IMR-90 (cell line): ENCODE data around the gene ZNF783. TPM values are rescaled to one million over a fixed set of nuclear protein-coding genes. Genes with fewer than 3 reads are reported as not detected.

Experiments
- ATAC-seq: fragments of 200-7000 bp; cut with Tn5 transposase; 2 replicates; pipeline ENCODE4 v1.9.1; 2020; ENCODE audit warnings: low read depth, mild to moderate bottlenecking, moderate library complexity
- BruUV-seq: library from RNA; stranded (reverse); fragments of 400-500 nt; replicated peaks from 2 replicates; lab custom pipeline; 2021; lab: Mats Ljungman, UMichigan
- CTCF ChIA-PET: fragments of 300-600 bp; formaldehyde crosslinking; extraction: SDS; loops from one replicate; lab custom pipeline; 2021; ENCODE audit warnings: antibody characterized with exemption; lab: Yijun Ruan, JAX
- POLR2A ChIA-PET: fragments of 300-600 bp; sonication (Branson Sonifier 250); formaldehyde crosslinking; loops from one replicate; lab custom pipeline; 2022; ENCODE audit warnings: antibody characterized with exemption; ENCODE audit not compliant: unreplicated experiment; lab: Charles Lee
- DNase-seq: peaks from one replicate; pipeline ENCODE4 v3.0.0; 2013
- H2AFZ ChIP-seq: replicated peaks from 2 replicates; pipeline ENCODE3; 2013; ENCODE audit warnings: low read length, mild to moderate bottlenecking; ENCODE audit not compliant: poor library complexity
- H2AK5ac ChIP-seq: 2 replicates; pipeline ENCODE4 v1.6.1; 2013; ENCODE audit warnings: low read depth, low read length, inconsistent platforms
- H2AK9ac ChIP-seq: replicated peaks from 2 replicates; pipeline ENCODE3; 2013; ENCODE audit warnings: mild to moderate bottlenecking, low read depth, low read length, moderate library complexity; ENCODE audit not compliant: poor library complexity
- H2BK120ac ChIP-seq: 2 replicates; pipeline ENCODE4 v1.6.1; 2013; ENCODE audit warnings: low read depth, low read length, inconsistent platforms
- H2BK15ac ChIP-seq: 3 replicates; pipeline ENCODE4 v1.6.1; 2013; ENCODE audit warnings: low read depth, low read length, inconsistent platforms
- H2BK20ac ChIP-seq: 2 replicates; pipeline ENCODE4 v1.6.1; 2013; ENCODE audit warnings: low read depth, mild to moderate bottlenecking, inconsistent platforms, low read length, moderate library complexity
- H2BK5ac ChIP-seq: 2 replicates; pipeline ENCODE4 v1.6.1; 2013; ENCODE audit warnings: mild to moderate bottlenecking, low read depth, low read length, inconsistent platforms; ENCODE audit not compliant: poor library complexity, severe bottlenecking
- H3K14ac ChIP-seq: replicated peaks from 2 replicates; pipeline ENCODE4 v1.6.1; 2013; ENCODE audit warnings: low read depth, low read length, inconsistent platforms
- H3K18ac ChIP-seq: 2 replicates; pipeline ENCODE4 v1.6.1; 2013; ENCODE audit warnings: low read depth, low read length, control low read depth
- H3K23ac ChIP-seq: 2 replicates; pipeline ENCODE4 v1.6.1; 2013; ENCODE audit warnings: low read depth, low read length, inconsistent platforms
- H3K27ac ChIP-seq: 2 replicates; pipeline ENCODE4 v1.5.1; 2013; ENCODE audit warnings: mild to moderate bottlenecking, control low read depth, low read length; ENCODE audit not compliant: insufficient read depth
- H3K27me3 ChIP-seq: 2 replicates; pipeline ENCODE4 v1.6.1; 2013; ENCODE audit warnings: low read length; ENCODE audit not compliant: control insufficient read depth, insufficient read depth
- H3K36me3 ChIP-seq: 2 replicates; pipeline ENCODE4 v1.6.1; 2013; ENCODE audit warnings: low read length, mixed read lengths; ENCODE audit not compliant: control insufficient read depth, insufficient read depth
- H3K4ac ChIP-seq: 2 replicates; pipeline ENCODE4 v1.6.1; 2013; ENCODE audit warnings: low read depth, low read length, inconsistent platforms
- H3K4me1 ChIP-seq: 2 replicates; pipeline ENCODE4 v1.6.1; 2013; ENCODE audit warnings: low read length, mixed read lengths; ENCODE audit not compliant: control insufficient read depth, insufficient read depth
- H3K4me2 ChIP-seq: 2 replicates; pipeline ENCODE4 v1.6.1; 2013; ENCODE audit warnings: low read depth, mild to moderate bottlenecking, control low read depth, low read length, moderate library complexity
- H3K4me3 ChIP-seq: 2 replicates; pipeline ENCODE4 v1.5.1; 2013; ENCODE audit warnings: low read depth, mild to moderate bottlenecking, control low read depth, low read length, moderate library complexity; ENCODE audit not compliant: insufficient read depth
- H3K56ac ChIP-seq: 2 replicates; pipeline ENCODE4 v1.6.1; 2013; ENCODE audit warnings: low read length, inconsistent platforms; ENCODE audit not compliant: insufficient read depth; ENCODE audit errors: extremely low read depth
- H3K79me1 ChIP-seq, 2 experiments: 2 replicates each; pipeline ENCODE4 v1.6.1; 2013; ENCODE audit warnings: low read length in 2 of 2, inconsistent platforms in 1 of 2, low read depth in 1 of 2
- H3K9ac ChIP-seq: 2 replicates; pipeline ENCODE4 v1.6.1; 2013; ENCODE audit warnings: low read depth, low read length, control low read depth
- H3K9me1 ChIP-seq: 2 replicates; pipeline ENCODE4 v1.6.1; 2013; ENCODE audit warnings: low read length, inconsistent platforms; ENCODE audit not compliant: insufficient read depth
- H3K9me3 ChIP-seq: 2 replicates; pipeline ENCODE4 v1.6.1; 2013; ENCODE audit warnings: low read length; ENCODE audit not compliant: control insufficient read depth, insufficient read depth
- H4K20me1 ChIP-seq: 2 replicates; pipeline ENCODE4 v1.6.1; 2013; ENCODE audit warnings: low read length, inconsistent platforms; ENCODE audit not compliant: insufficient read depth
- H4K5ac ChIP-seq: 2 replicates; pipeline ENCODE4 v1.6.1; 2013; ENCODE audit warnings: mild to moderate bottlenecking, low read depth, low read length, control low read depth
- H4K8ac ChIP-seq, 2 experiments: 2 replicates each; pipeline ENCODE4 v1.6.1; 2013; ENCODE audit warnings: low read depth in 2 of 2, low read length in 2 of 2, control low read depth in 1 of 2, inconsistent platforms in 1 of 2
- H4K91ac ChIP-seq: 2 replicates; pipeline ENCODE4 v1.6.1; 2013; ENCODE audit warnings: low read depth, low read length, inconsistent platforms; ENCODE audit not compliant: insufficient read depth
- BHLHE40 ChIP-seq: fragments of 150-350 bp; IDR thresholded peaks from 2 replicates; pipeline ENCODE4 v1.6.1; 2016; ENCODE audit warnings: mild to moderate bottlenecking, low read depth, low read length
- CEBPB ChIP-seq: IDR thresholded peaks from 2 replicates; pipeline ENCODE4 v1.6.1; 2012; ENCODE audit warnings: low read depth, low read length, improper control_type of control experiment
- CHD1 ChIP-seq: IDR thresholded peaks from 2 replicates; pipeline ENCODE4 v1.6.1; 2012; ENCODE audit warnings: low read depth, low read length, improper control_type of control experiment
- MXI1 ChIP-seq: IDR thresholded peaks from 2 replicates; pipeline ENCODE4 v1.6.1; 2012; ENCODE audit warnings: low read depth, mild to moderate bottlenecking, low read length, moderate library complexity, borderline replicate concordance
- POLR2A ChIP-seq: IDR thresholded peaks from 2 replicates; pipeline ENCODE4 v1.6.1; 2012; ENCODE audit warnings: mild to moderate bottlenecking, low read depth, low read length
- RAD21 ChIP-seq: IDR thresholded peaks from 2 replicates; pipeline ENCODE4 v1.6.1; 2012; ENCODE audit warnings: low read length, improper control_type of control experiment
- RCOR1 ChIP-seq: IDR thresholded peaks from 2 replicates; pipeline ENCODE4 v1.6.1; 2012; ENCODE audit warnings: mild to moderate bottlenecking, low read length, improper control_type of control experiment; ENCODE audit not compliant: insufficient replicate concordance
- RFX5 ChIP-seq: IDR thresholded peaks from 2 replicates; pipeline ENCODE4 v1.8.0; 2012; ENCODE audit warnings: low read depth, mild to moderate bottlenecking, low read length, moderate library complexity
- SMC3 ChIP-seq: fragments of 150-350 bp; IDR thresholded peaks from 2 replicates; pipeline ENCODE4 v1.6.1; 2016; ENCODE audit warnings: low read depth, mild to moderate bottlenecking, antibody characterized with exemption, low read length, moderate library complexity
- USF2 ChIP-seq: fragments of 150-350 bp; IDR thresholded peaks from 2 replicates; pipeline ENCODE4 v1.6.1; 2017; ENCODE audit warnings: mild to moderate bottlenecking, antibody characterized with exemption, low read length, low read depth
- WGBS, 2 experiments: methylation state at CpG; one replicate each; pipeline versions ENCODE4 v1.1.5 to v1.1.7; 2013; ENCODE audit warnings: missing lambda C conversion rate in 2 of 2; ENCODE audit not compliant: insufficient read length in 1 of 2; ENCODE audit errors: extremely low coverage in 2 of 2; 5-methylcytosine and 5-hydroxymethylcytosine counted together
- dilution Hi-C: fragments of 300-500 bp; cut with HindIII; formaldehyde crosslinking; loops from one replicate; pipeline ENCODE4 v1.14.3; 2018; ENCODE audit warnings: low sequenced_read_pairs; ENCODE audit not compliant: unreplicated experiment
- in situ Hi-C: fragments of 300-500 bp; cut with MboI; formaldehyde crosslinking; loops from 3 replicates; pipeline ENCODE4 v1.14.3; 2019; ENCODE audit warnings: low sequenced_read_pairs, inconsistent platforms, mixed read lengths
- intact Hi-C: fragments of 100-400 bp; cut with micrococcal nuclease; formaldehyde crosslinking; loops from 2 replicates; pipeline ENCODE4 v1.10.0; 2022
- polyA plus RNA-seq, 3 experiments: library from polyadenylated mRNA; depleted of rRNA; stranded (reverse); fragments of >200 nt; gene quantifications; 2 replicates each; pipeline ENCODE4 v1.2.3, GENCODE V29; 2012; ENCODE audit warnings: low replicate concordance in 1 of 3
- total RNA-seq: library from RNA; depleted of rRNA; stranded (reverse); fragments of >200 nt; gene quantifications from 2 replicates; pipeline ENCODE4 v1.2.3, GENCODE V29; 2012
- TF ChIP-seq, protein P1 (sequence below): fragments of 150-350 bp; IDR thresholded peaks from 2 replicates; pipeline ENCODE4 v1.6.1; 2016; ENCODE audit warnings: low read depth, mild to moderate bottlenecking, low read length, moderate library complexity, borderline replicate concordance

The ZNF783 gene
- total and polyA plus RNA-seq, 2 of the 4 experiments (the other 2 are of a cell fraction): 2.3 to 7.2 TPM

DNA sequence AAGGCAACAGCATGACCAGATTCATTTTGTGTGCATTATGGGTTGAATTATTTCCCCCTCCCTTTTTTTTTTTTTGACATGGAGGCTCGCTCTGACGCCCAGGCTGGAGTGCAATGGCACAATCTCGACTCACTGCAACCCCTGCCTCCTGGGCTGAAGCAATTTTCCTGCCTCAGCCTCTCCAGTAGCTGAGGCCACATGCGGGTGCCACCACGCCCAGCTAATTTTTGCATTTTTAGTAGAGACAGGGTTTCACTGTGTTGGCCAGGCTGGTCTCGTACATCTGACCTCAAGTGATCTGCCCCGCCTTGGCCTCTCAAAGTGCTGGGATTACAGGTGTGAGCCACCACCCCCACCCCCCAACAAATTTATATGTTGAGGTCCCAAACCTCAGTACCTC lies 42.0 kb downstream of the ZNF783 start:
- no peak for ATAC-seq
- in situ Hi-C loops: no loop called here

More for the DNA sequence above, 42.0 kb downstream of the ZNF783 start:
- H2BK5ac ChIP-seq: no peak overlapping the region
- no peaks in the 10 kb centered on the region; the same call in 1 of the 2 replicates for H3K27me3 ChIP-seq
- H4K20me1 ChIP-seq: no peaks in the 10 kb centered on the region
- H3K36me3 ChIP-seq: no peaks in the 10 kb centered on the region
- no peak overlapping the region for H2AK9ac ChIP-seq
- dilution Hi-C loops (no loop called here), intact Hi-C loops (no loop called here)
- no CpG with 5 or more reads among the region's 7 CpGs for WGBS, 2 experiments
- H2AFZ ChIP-seq: no peak overlapping the region
- H3K9me3 ChIP-seq: no peaks in the 10 kb centered on the region
- H3K9me1 ChIP-seq: no peaks in the 10 kb centered on the region; the same call in 1 of the 2 replicates
- H4K5ac ChIP-seq: no peak overlapping the region
- H4K91ac ChIP-seq: no peak overlapping the region
- H3K56ac ChIP-seq: no peak overlapping the region
- no peaks in the 10 kb centered on the region for H3K79me1 ChIP-seq
- H3K4me3 ChIP-seq: no peak overlapping the region
- H3K23ac ChIP-seq: no peak overlapping the region
- no peak overlapping the region for H3K27ac ChIP-seq
- H3K18ac ChIP-seq: no peak overlapping the region
- H2BK15ac ChIP-seq: no peak overlapping the region
- H4K8ac ChIP-seq: no peak overlapping the region
- BruUV-seq: no TSS peak
- H2BK120ac ChIP-seq: no peak overlapping the region
- DNase-seq: no peak
- no peaks in the 10 kb centered on the region for H3K4me1 ChIP-seq
- H3K9ac ChIP-seq: no peak overlapping the region
- H3K4me2 ChIP-seq: no peak overlapping the region
- TF ChIP-seq POLR2A (no peak), BHLHE40 (no peak), MXI1 (no peak), RCOR1 (no peak), SMC3 (no peak), CHD1 (no peak), USF2 (no peak), RFX5 (no peak), RAD21 (no peak), CEBPB (no peak)
- TF ChIP-seq, protein P1, sequence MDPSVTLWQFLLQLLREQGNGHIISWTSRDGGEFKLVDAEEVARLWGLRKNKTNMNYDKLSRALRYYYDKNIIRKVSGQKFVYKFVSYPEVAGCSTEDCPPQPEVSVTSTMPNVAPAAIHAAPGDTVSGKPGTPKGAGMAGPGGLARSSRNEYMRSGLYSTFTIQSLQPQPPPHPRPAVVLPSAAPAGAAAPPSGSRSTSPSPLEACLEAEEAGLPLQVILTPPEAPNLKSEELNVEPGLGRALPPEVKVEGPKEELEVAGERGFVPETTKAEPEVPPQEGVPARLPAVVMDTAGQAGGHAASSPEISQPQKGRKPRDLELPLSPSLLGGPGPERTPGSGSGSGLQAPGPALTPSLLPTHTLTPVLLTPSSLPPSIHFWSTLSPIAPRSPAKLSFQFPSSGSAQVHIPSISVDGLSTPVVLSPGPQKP: no peak
- H2BK20ac ChIP-seq: no peak overlapping the region
- ChIA-PET CTCF (no interaction called here), POLR2A (no interaction called here)
- no peak overlapping the region for H2AK5ac ChIP-seq
- H3K14ac ChIP-seq: no peak overlapping the region
- no peak overlapping the region for H3K4ac ChIP-seq
